GM13976 (cell line): Measurements from ENCODE around the gene SLCO1A2.

Experiments
- DNase-seq: peaks from one replicate; pipeline ENCODE4 v3.0.0; 2012; ENCODE audit warnings: low spot score
- in situ Hi-C: fragments of 300-500 bp; cut with MboI; formaldehyde crosslinking; loops from one replicate; pipeline ENCODE4 v1.12.0; 2022; ENCODE audit warnings: low sequenced_read_pairs, mixed read lengths, inconsistent platforms; ENCODE audit not compliant: unreplicated experiment
- TF ChIP-seq, protein P1 (sequence below): IDR thresholded peaks from 2 replicates; pipeline ENCODE4 v1.5.1; 2012; ENCODE audit warnings: borderline replicate concordance, mild to moderate bottlenecking; ENCODE audit not compliant: insufficient read depth; ENCODE audit errors: extremely low read depth, missing control alignments, control extremely low read depth

Gene SLCO1A2

DNA sequence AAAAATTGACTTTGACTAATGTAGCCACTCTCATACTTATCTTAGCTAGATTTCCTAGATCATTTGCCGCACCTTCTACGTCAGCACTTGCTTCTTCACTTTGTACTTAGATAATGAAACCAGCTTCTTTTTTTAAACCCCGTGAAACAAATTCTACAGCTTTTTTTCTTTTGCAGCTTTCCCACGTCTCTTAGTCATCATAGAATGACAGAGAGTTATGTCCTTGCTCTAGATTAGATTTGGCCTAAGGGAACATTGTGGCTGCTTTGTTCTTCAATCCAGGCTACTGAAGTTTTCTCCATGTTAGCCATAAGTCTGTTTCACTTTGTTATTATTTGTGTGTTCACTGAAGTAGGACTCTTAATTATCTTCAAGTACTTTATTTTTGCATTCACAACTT, 94.9 kb downstream of the SLCO1A2 start:
- TF ChIP-seq, protein P1, sequence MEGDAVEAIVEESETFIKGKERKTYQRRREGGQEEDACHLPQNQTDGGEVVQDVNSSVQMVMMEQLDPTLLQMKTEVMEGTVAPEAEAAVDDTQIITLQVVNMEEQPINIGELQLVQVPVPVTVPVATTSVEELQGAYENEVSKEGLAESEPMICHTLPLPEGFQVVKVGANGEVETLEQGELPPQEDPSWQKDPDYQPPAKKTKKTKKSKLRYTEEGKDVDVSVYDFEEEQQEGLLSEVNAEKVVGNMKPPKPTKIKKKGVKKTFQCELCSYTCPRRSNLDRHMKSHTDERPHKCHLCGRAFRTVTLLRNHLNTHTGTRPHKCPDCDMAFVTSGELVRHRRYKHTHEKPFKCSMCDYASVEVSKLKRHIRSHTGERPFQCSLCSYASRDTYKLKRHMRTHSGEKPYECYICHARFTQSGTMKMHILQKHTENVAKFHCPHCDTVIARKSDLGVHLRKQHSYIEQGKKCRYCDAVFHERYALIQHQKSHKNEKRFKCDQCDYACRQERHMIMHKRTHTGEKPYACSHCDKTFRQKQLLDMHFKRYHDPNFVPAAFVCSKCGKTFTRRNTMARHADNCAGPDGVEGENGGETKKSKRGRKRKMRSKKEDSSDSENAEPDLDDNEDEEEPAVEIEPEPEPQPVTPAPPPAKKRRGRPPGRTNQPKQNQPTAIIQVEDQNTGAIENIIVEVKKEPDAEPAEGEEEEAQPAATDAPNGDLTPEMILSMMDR: no peak
- in situ Hi-C loops: no loop called here
- no peak for DNase-seq

DNA sequence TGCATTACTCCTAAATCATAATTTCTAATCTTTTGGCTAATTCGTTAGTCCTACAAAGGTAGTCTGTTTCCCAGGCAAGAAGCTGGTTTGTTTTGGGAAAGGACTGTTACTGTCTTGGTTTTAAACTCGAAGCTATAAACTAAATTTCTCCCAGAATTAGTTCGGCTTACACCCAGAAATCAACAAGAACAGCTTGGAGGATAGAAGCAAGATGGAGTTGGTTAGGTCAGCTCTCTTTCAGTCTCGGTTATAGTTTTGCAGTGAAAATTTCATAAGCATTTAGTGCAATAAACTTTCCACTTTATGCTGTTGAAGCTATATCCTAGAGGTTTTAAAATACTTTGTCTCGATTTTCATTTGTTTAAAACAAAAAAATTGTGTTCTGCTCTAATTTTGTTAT, 100.3 kb downstream of the SLCO1A2 start:
- DNase-seq: no peak
- in situ Hi-C loops: no loop called here
- TF ChIP-seq, protein P1: no peak

DNA sequence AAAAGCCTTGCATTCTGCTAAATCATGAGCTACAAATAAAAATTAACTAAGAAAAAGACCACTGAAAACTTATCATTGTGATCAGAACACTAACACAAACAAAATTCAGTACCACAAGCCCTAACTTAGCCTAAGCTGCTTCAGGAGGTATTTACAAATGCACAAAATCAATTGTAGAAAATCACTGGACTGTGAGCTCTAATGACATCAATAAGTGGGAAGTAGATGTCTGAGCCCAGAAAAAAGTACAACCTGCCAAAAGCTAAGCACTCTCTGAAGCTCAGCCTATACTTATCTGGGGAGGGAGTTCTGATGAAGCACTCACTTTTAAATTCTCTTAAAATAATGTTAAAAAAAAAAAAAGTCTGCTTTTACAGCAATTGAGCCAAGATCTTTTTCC, 110.8 kb downstream of the SLCO1A2 start:
- DNase-seq: no peak
- in situ Hi-C loops: no loop called here
- TF ChIP-seq, protein P1: no peak

DNA sequence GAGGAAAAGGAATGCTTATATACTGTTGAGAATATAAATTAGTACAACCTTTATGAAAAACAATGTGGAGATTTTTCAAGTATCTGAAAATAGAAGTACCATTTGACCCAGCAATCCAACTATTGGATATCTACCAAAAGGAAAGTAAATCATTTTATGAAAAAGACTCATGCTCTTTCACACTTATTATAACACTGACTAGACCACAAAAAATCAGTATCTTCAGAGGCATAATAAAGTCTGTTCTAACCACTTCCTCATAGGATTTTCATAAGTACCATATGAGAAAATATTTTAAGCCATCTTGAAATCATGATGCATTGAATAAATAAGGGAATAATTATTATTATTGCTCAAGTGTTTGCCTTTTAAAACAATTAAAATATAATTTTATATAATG, 112.9 kb downstream of the SLCO1A2 start:
- DNase-seq: no peak
- in situ Hi-C loops: no loop called here
- TF ChIP-seq, protein P1: no peak

DNA sequence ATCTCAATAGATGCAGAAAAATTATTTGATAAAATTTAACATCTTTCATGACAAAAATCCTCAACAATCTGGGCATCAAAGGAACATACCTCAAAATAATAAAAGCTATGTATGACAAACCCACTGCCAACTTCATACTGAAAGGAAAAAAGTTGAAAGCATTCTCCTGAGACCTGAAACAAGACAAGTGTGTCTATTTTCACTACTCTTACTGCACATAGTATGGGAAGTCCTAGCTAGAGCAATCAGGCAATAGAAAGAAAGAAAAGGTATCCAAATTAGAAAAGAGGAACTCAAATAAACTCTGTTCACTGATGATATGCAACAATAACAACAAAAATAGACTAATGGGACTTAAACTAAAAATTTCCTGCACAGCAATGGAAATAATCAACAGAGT, 113.6 kb downstream of the SLCO1A2 start:
- DNase-seq: no peak
- TF ChIP-seq, protein P1: no peak
- in situ Hi-C loops: no loop called here

DNA sequence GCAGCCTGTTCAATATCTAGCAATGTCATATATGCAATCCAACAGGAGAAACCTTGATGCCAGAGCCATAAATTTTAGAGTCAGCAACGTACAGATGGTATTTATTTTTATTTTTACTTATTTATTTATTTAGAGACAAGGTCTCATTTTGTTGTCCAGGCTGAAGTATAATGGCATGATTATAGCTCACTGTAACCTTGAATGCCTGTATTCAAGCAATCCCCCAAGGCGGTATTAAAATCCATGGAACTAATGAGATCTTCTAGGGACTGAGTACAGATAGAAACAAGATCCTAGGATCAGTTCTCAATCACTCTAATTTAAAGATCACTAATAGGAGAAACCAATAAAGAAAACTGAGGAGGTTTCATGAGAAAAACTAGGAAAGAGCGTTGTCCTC, 114.5 kb downstream of the SLCO1A2 start:
- DNase-seq: no peak
- TF ChIP-seq, protein P1: no peak
- in situ Hi-C loops: no loop called here

DNA sequence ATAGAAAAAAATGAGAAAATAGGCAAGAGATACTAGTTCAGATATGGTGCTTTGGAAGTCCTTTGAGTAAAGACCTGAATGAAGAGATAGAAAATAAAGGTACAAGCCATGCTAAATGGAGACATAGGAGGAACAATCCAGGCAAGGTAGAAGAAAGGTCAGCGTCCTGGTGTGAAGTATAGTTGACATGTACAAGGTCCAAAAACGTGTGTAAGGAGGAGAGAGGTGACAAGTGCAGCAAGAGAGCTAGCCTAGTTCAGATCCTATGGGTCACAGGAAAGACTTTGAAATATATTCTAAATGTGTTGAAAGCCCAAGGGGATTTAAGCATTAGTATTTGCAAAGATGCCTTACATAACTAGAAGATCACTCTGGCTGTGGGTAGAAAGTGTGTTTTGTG, 115.5 kb downstream of the SLCO1A2 start:
- in situ Hi-C loops: no loop called here
- DNase-seq: no peak
- TF ChIP-seq, protein P1: no peak
